HG03565 (cell line): ENCODE data around the gene COPA.

Experiments used
- ATAC-seq: cut with Tn5 transposase; IDR thresholded peaks from one replicate; pipeline ENCODE4 v1.9.1; 2021; ENCODE audit warnings: mild to moderate bottlenecking, moderate library complexity; ENCODE audit not compliant: unreplicated experiment

The COPA gene

GRCh38 chr1:160271025-160271424 lies 72.0 kb downstream of the COPA start:
- no peak for ATAC-seq

- no peak for ATAC-seq
Measured at GRCh38 chr1:160267284-160267991, 75.6 kb downstream of the COPA start.

GRCh38 chr1:160264795-160265307 lies 78.2 kb downstream of the COPA start:
- no peak for ATAC-seq

- ATAC-seq: peak; percentile 80
Measured at GRCh38 chr1:160261893-160262794, 80.9 kb downstream of the COPA start, which contains the start of gene DCAF8. Gene DCAF8, minus strand, starts transcription at chr1:160262549. Its CDS starts 18,541 bp downstream, at chr1:160244008.

- peak; percentile 23 for ATAC-seq
Measured at GRCh38 chr1:160261556-160261892, 81.5 kb downstream of the COPA start.

GRCh38 chr1:160260406-160261382 lies 82.4 kb downstream of the COPA start:
- ATAC-seq: no peak

- no peak for ATAC-seq
Measured at GRCh38 chr1:160258177-160258798, 84.8 kb downstream of the COPA start.

GRCh38 chr1:160257411-160258015 lies 85.5 kb downstream of the COPA start:
- no peak for ATAC-seq

GRCh38 chr1:160256396-160257046 lies 86.5 kb downstream of the COPA start:
- no peak for ATAC-seq

GRCh38 chr1:160255781-160256300 lies 87.2 kb downstream of the COPA start:
- no peak for ATAC-seq

GRCh38 chr1:160251687-160252526 lies 91.1 kb downstream of the COPA start:
- peak; percentile 76 for ATAC-seq

GRCh38 chr1:160251011-160251410 lies 92.0 kb downstream of the COPA start:
- ATAC-seq: no peak

- no peak for ATAC-seq
Measured at GRCh38 chr1:160247053-160247452, 96.0 kb downstream of the COPA start.

GRCh38 chr1:160245434-160245833 lies 97.6 kb downstream of the COPA start:
- ATAC-seq: no peak

GRCh38 chr1:160244209-160244608 lies 98.8 kb downstream of the COPA start:
- no peak for ATAC-seq

GRCh38 chr1:160243767-160244166 lies 99.3 kb downstream of the COPA start:
- no peak for ATAC-seq

GRCh38 chr1:160239582-160240299 lies 103.3 kb downstream of the COPA start:
- ATAC-seq: no peak
